Mucosa of stomach (tissue), 1 donor: Measurements from ENCODE around the gene M1AP.
A peak's percentile ranks its signal among the peaks of the same experiment; 100 is the strongest.

ENCODE experiments used
- H3K27me3 ChIP-seq: one replicate; pipeline ENCODE4 v1.7.0; 2013; ENCODE audit warnings: mild to moderate bottlenecking, low read length; ENCODE audit not compliant: control insufficient read depth, insufficient read depth
- H3K36me3 ChIP-seq: one replicate; pipeline ENCODE4 v1.7.0; 2013; ENCODE audit warnings: low read length; ENCODE audit not compliant: control insufficient read depth, insufficient read depth
- H3K4me1 ChIP-seq: one replicate; pipeline ENCODE4 v1.7.0; 2013; ENCODE audit warnings: mild to moderate bottlenecking, low read length; ENCODE audit not compliant: control insufficient read depth, insufficient read depth
- H3K4me3 ChIP-seq: one replicate; pipeline ENCODE4 v1.7.0; 2013; ENCODE audit warnings: low read length
- H3K9ac ChIP-seq: one replicate; pipeline ENCODE4 v1.7.0; 2013; ENCODE audit warnings: mild to moderate bottlenecking, low read length, moderate library complexity
- H3K9me3 ChIP-seq: one replicate; pipeline ENCODE4 v1.7.0; 2013; ENCODE audit warnings: mild to moderate bottlenecking, low read length, moderate library complexity; ENCODE audit not compliant: control insufficient read depth
- donor health status: Pancreatic carcinoma.

The M1AP gene

GRCh38 chr2:74515981-74516633, 132.0 kb downstream of the M1AP start:
- H3K36me3 ChIP-seq, result no peaks in the 10 kb centered on the region
- peaks cover 21% of the 10 kb centered on the region for H3K4me1 ChIP-seq
- peaks cover 81% of the 10 kb centered on the region for H3K27me3 ChIP-seq
- H3K9ac ChIP-seq, result no peak overlapping the region
- no peaks in the 10 kb centered on the region for H3K9me3 ChIP-seq
- peak overlapping the region; percentile 19 for H3K4me3 ChIP-seq

- Histone ChIP-seq H3K9ac (no peak overlapping the region), H3K36me3 (no peaks in the 10 kb centered on the region), H3K4me1 (peaks cover 21% of the 10 kb centered on the region), H3K4me3 (no peak overlapping the region), H3K9me3 (no peaks in the 10 kb centered on the region), H3K27me3 (peaks cover 87% of the 10 kb centered on the region)
Observed at GRCh38 chr2:74515271-74515980, 132.7 kb downstream of the M1AP start.

- peaks cover 21% of the 10 kb centered on the region for H3K4me1 ChIP-seq
- no peaks in the 10 kb centered on the region for H3K36me3 ChIP-seq
- H3K9ac ChIP-seq, result no peak within 1 kb of the TSS
- H3K9me3 ChIP-seq, result no peaks in the 10 kb centered on the region
- peaks cover 95% of the 10 kb centered on the region for H3K27me3 ChIP-seq
- H3K4me3 ChIP-seq, result no peak within 1 kb of the TSS
Observed at GRCh38 chr2:74514368-74515270, 133.5 kb downstream of the M1AP start, which contains the start of gene TLX2. TSS of gene TLX2 (plus strand) at chr2:74514450. CDS start at chr2:74514807, 357 bp downstream.

GRCh38 chr2:74513605-74514367, 134.3 kb downstream of the M1AP start:
- Histone ChIP-seq H3K9me3 (no peaks in the 10 kb centered on the region), H3K4me1 (peaks cover 21% of the 10 kb centered on the region), H3K27me3 (peaks cover 91% of the 10 kb centered on the region), H3K4me3 (no peak overlapping the region), H3K9ac (no peak overlapping the region), H3K36me3 (no peaks in the 10 kb centered on the region)

- no peak overlapping the region for H3K9ac ChIP-seq
- peaks cover 89% of the 10 kb centered on the region for H3K27me3 ChIP-seq
- H3K4me1 ChIP-seq, result peaks cover 27% of the 10 kb centered on the region
- no peaks in the 10 kb centered on the region for H3K36me3 ChIP-seq
- H3K4me3 ChIP-seq, result no peak overlapping the region
- H3K9me3 ChIP-seq, result no peaks in the 10 kb centered on the region
Observed at GRCh38 chr2:74512744-74513604, 135.2 kb downstream of the M1AP start.

- Histone ChIP-seq H3K4me1 (peaks cover 31% of the 10 kb centered on the region), H3K9me3 (no peaks in the 10 kb centered on the region), H3K36me3 (no peaks in the 10 kb centered on the region), H3K9ac (no peak overlapping the region), H3K27me3 (peaks cover 76% of the 10 kb centered on the region), H3K4me3 (no peak overlapping the region)
Observed at GRCh38 chr2:74511104-74511989, 136.8 kb downstream of the M1AP start.

GRCh38 chr2:74510272-74510671, 137.9 kb downstream of the M1AP start:
- Histone ChIP-seq H3K9ac (no peak overlapping the region), H3K9me3 (no peaks in the 10 kb centered on the region), H3K27me3 (peaks cover 66% of the 10 kb centered on the region)

GRCh38 chr2:74507926-74508520, 140.1 kb downstream of the M1AP start:
- Histone ChIP-seq H3K9ac (peak overlapping the region; percentile 91), H3K27me3 (peaks cover 43% of the 10 kb centered on the region), H3K4me3 (peak overlapping the region; percentile 92), H3K9me3 (no peaks in the 10 kb centered on the region), H3K4me1 (peaks cover 43% of the 10 kb centered on the region), H3K36me3 (no peaks in the 10 kb centered on the region)

More at GRCh38 chr2:74510272-74510671, 137.9 kb downstream of the M1AP start:
- Histone ChIP-seq H3K4me3 (no peak overlapping the region), H3K4me1 (peaks cover 36% of the 10 kb centered on the region), H3K36me3 (no peaks in the 10 kb centered on the region)
